HCT116 (cell line): ENCODE data around the gene CTCF. TPM values are rescaled to one million over a fixed set of nuclear protein-coding genes. Genes with fewer than 3 reads are reported as not detected.
A peak's percentile ranks its signal among the peaks of the same experiment; 100 is the strongest.

Experiments
- ATAC-seq: fragments of 200-7000 bp; cut with Tn5 transposase; 2 replicates; pipeline ENCODE4 v1.9.1; 2020; ENCODE audit warnings: mild to moderate bottlenecking, moderate library complexity
- BruUV-seq: library from RNA; stranded (reverse); fragments of 400-500 nt; replicated peaks from 2 replicates; lab custom pipeline; 2021; lab: Mats Ljungman, UMichigan
- CTCF ChIA-PET: fragments of 300-600 bp; sonication (Branson Sonifier 250); formaldehyde crosslinking; loops from one replicate; lab custom pipeline; 2021; ENCODE audit warnings: antibody characterized with exemption; lab: Charles Lee
- POLR2A ChIA-PET: fragments of 300-600, 350-600 bp; sonication (Branson Sonifier 250); formaldehyde crosslinking; loops from one replicate; lab custom pipeline; 2021; ENCODE audit warnings: antibody characterized with exemption; lab: Charles Lee
- RAD21 ChIA-PET, 2 experiments: fragments of 300-600 bp; sonication (Branson Sonifier 250); formaldehyde crosslinking; loops; one replicate each; lab custom pipeline; 2023; ENCODE audit warnings: low total read pairs in 2 of 2; ENCODE audit not compliant: uncharacterized antibody in 2 of 2, unreplicated experiment in 2 of 2, low non-redundant PET in 1 of 2; lab: Charles Lee
- DNase-seq: peaks from one replicate; pipeline ENCODE4 v3.0.0-alpha.2; 2010; ENCODE audit warnings: low read depth, low spot score
- H2AFZ ChIP-seq: fragments of 200-600 bp; shearing (Covaris generic), sonication (generic); 2 replicates; pipeline ENCODE4 v1.6.1; 2017; ENCODE audit warnings: low read depth, mixed run types, mixed read lengths, antibody characterized with exemption, low read length; ENCODE audit not compliant: poor library complexity, severe bottlenecking
- H3K27ac ChIP-seq: 2 replicates; pipeline ENCODE4 v1.5.1; 2012; ENCODE audit warnings: low read depth, low read length
- H3K27me3 ChIP-seq: fragments of 200-600 bp; sonication (generic); 2 replicates; pipeline ENCODE4 v1.6.1; 2016; ENCODE audit warnings: mixed run types, low read length, mixed read lengths; ENCODE audit not compliant: insufficient read depth
- H3K36me3 ChIP-seq, 2 experiments: fragments of 200-500 bp in 1 of 2; fragments of 200-600 bp in 1 of 2; sonication (Bioruptor generic) in 1 of 2; sonication (generic) in 1 of 2; 2 replicates each; pipeline versions ENCODE4 v1.5.1 to v1.6.1; 2014 to 2016; ENCODE audit warnings: low read length in 2 of 2, inconsistent platforms in 1 of 2, mixed read lengths in 1 of 2, mixed run types in 1 of 2; ENCODE audit not compliant: insufficient read depth in 2 of 2, control insufficient read depth in 1 of 2
- H3K4me1 ChIP-seq, 2 experiments: fragments of 200-600 bp in 1 of 2; sonication (generic) in 1 of 2; 2 replicates each; pipeline versions ENCODE4 v1.5.1 to v1.6.1; 2012 to 2017; ENCODE audit warnings: low read length in 2 of 2, inconsistent platforms in 1 of 2, mild to moderate bottlenecking in 1 of 2, mixed read lengths in 1 of 2, mixed run types in 1 of 2, moderate library complexity in 1 of 2; ENCODE audit not compliant: insufficient read depth in 2 of 2, control insufficient read depth in 1 of 2
- H3K4me2 ChIP-seq: fragments of 200-600 bp; sonication (generic); 2 replicates; pipeline ENCODE4 v1.6.1; 2017; ENCODE audit warnings: mixed run types, low read length, mixed read lengths
- H3K4me3 ChIP-seq, 2 experiments: fragments of 200-600 bp in 1 of 2; sonication (generic) in 1 of 2; replicated peaks in 1 of 2; 2 replicates each; pipeline ENCODE4 v1.5.1; 2011 to 2016; ENCODE audit warnings: low read length in 2 of 2, control low read depth in 1 of 2, low read depth in 1 of 2, mild to moderate bottlenecking in 1 of 2, mixed read lengths in 1 of 2, mixed run types in 1 of 2
- H3K79me2 ChIP-seq: fragments of 200-600 bp; sonication (generic); 2 replicates; pipeline ENCODE4 v1.6.1; 2017; ENCODE audit warnings: mild to moderate bottlenecking, mixed run types, low read length, moderate library complexity, mixed read lengths; ENCODE audit not compliant: insufficient read depth
- H3K9ac ChIP-seq: fragments of 200-600 bp; sonication (generic); 2 replicates; pipeline ENCODE4 v1.6.1; 2016; ENCODE audit warnings: low read length, mixed read lengths
- H3K9me2 ChIP-seq: fragments of 200-600 bp; sonication (generic), shearing (Covaris generic); 2 replicates; pipeline ENCODE4 v1.6.1; 2017; ENCODE audit warnings: mixed run types, mild to moderate bottlenecking, moderate library complexity; ENCODE audit not compliant: insufficient read depth
- H3K9me3 ChIP-seq, 2 experiments: fragments of 200-500 bp in 1 of 2; fragments of 200-600 bp in 1 of 2; sonication (Bioruptor generic) in 1 of 2; sonication (generic) in 1 of 2; 2 replicates each; pipeline ENCODE4 v1.6.1; 2014 to 2017; ENCODE audit warnings: low read length in 2 of 2, mixed read lengths in 2 of 2, inconsistent platforms in 1 of 2, low read depth in 1 of 2, mild to moderate bottlenecking in 1 of 2, mixed run types in 1 of 2, moderate library complexity in 1 of 2; ENCODE audit not compliant: control insufficient read depth in 1 of 2, insufficient read depth in 1 of 2
- H4K20me1 ChIP-seq: fragments of 200-600 bp; sonication (generic), shearing (Covaris generic); 2 replicates; pipeline ENCODE4 v1.6.1; 2017; ENCODE audit warnings: mixed run types, mild to moderate bottlenecking, moderate library complexity; ENCODE audit not compliant: insufficient read depth
- JUND ChIP-seq: IDR thresholded peaks from 2 replicates; pipeline ENCODE4 v1.6.1; 2012
- RAD21 ChIP-seq: IDR thresholded peaks from 2 replicates; pipeline ENCODE4 v1.6.1; 2012; ENCODE audit warnings: low read depth, mild to moderate bottlenecking
- SIN3A ChIP-seq: IDR thresholded peaks from 2 replicates; pipeline ENCODE4 v1.6.1; 2012; ENCODE audit warnings: low read depth
- SRF ChIP-seq: IDR thresholded peaks from 2 replicates; pipeline ENCODE4 v1.6.1; 2012; ENCODE audit warnings: low read depth
- ZNF274 ChIP-seq: fragments of 200-500 bp; sonication (Bioruptor generic); IDR thresholded peaks from 2 replicates; pipeline ENCODE4 v1.6.1; 2014; ENCODE audit warnings: mild to moderate bottlenecking, low read depth, low read length, inconsistent platforms
- intact Hi-C: fragments of 100-400 bp; cut with micrococcal nuclease; formaldehyde crosslinking; loops from 2 replicates; pipeline ENCODE4 v1.10.0; 2022
- total RNA-seq: library from RNA; stranded (reverse); gene quantifications from one replicate; pipeline ENCODE4 v1.2.1, GENCODE V29; 2021; ENCODE audit not compliant: unreplicated experiment
- TF ChIP-seq, protein P1 (sequence below), 3 experiments: fragments of 200-600 bp in 1 of 3; sonication (generic) in 1 of 3; IDR thresholded peaks in 2 of 3; conservative IDR thresholded peaks in 1 of 3; 2 replicates each; pipeline ENCODE4 v1.5.1; 2012 to 2017; ENCODE audit warnings: low read depth in 2 of 3, low read length in 2 of 3, antibody characterized with exemption in 1 of 3, borderline replicate concordance in 1 of 3, control low read depth in 1 of 3, mild to moderate bottlenecking in 1 of 3, mixed read lengths in 1 of 3, mixed run types in 1 of 3, moderate library complexity in 1 of 3; ENCODE audit not compliant: insufficient read depth in 1 of 3
- TF ChIP-seq, protein P2 (sequence below): IDR thresholded peaks from 2 replicates; pipeline ENCODE4 v1.6.1; 2012; ENCODE audit warnings: low read depth

Gene CTCF
- total RNA-seq, 1 experiment from 2014 or later: 48.3 TPM

GRCh38 chr16:67668495-67669157 is 106.3 kb downstream of the CTCF start:
- no peaks in the 10 kb centered on the region for H3K9me2 ChIP-seq
- H3K4me3 ChIP-seq: no peak overlapping the region
- H3K9ac ChIP-seq: no peak overlapping the region
- no peaks in the 10 kb centered on the region for H3K27me3 ChIP-seq
- DNase-seq (no peak), ATAC-seq (no peak)
- ChIA-PET CTCF (interaction anchor here (0.6 to 2.7 kb wide), 5 partner anchors 121 to 320 kb away, joined by 3 to 22 read pairs (median 6); partner anchors contain the start of gene ATP6V0D1), POLR2A (no interaction called here), RAD21 (no interaction called here)
- peaks cover 6 to 38% of the 10 kb centered on the region in 2 experiments; a peak in 3 of 4 replicates for H3K4me1 ChIP-seq
- H3K4me2 ChIP-seq: no peak overlapping the region
- no TSS peak for BruUV-seq
- H2AFZ ChIP-seq: no peak overlapping the region
- TF ChIP-seq ZNF274: no peak
- TF ChIP-seq, protein P1, sequence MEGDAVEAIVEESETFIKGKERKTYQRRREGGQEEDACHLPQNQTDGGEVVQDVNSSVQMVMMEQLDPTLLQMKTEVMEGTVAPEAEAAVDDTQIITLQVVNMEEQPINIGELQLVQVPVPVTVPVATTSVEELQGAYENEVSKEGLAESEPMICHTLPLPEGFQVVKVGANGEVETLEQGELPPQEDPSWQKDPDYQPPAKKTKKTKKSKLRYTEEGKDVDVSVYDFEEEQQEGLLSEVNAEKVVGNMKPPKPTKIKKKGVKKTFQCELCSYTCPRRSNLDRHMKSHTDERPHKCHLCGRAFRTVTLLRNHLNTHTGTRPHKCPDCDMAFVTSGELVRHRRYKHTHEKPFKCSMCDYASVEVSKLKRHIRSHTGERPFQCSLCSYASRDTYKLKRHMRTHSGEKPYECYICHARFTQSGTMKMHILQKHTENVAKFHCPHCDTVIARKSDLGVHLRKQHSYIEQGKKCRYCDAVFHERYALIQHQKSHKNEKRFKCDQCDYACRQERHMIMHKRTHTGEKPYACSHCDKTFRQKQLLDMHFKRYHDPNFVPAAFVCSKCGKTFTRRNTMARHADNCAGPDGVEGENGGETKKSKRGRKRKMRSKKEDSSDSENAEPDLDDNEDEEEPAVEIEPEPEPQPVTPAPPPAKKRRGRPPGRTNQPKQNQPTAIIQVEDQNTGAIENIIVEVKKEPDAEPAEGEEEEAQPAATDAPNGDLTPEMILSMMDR (IDR thresholded peaks at IDR 0.05 in 2 of 3, conservative IDR thresholded peaks at IDR 0.05 in 1 of 3; ENCODE audit: borderline replicate concordance in 1 of 3, insufficient read depth in 1 of 3, low read depth in 2 of 3, low read length in 2 of 3): peak in 2 of 3 experiments; percentile 32 to 43; a peak in 3 of 6 replicates
- H3K27ac ChIP-seq: no peak overlapping the region; the same call in 1 of the 2 replicates
- peaks cover 5% of the 10 kb centered on the region; the same call in 1 of the 2 replicates for H3K79me2 ChIP-seq
- no peaks in the 10 kb centered on the region for H3K9me3 ChIP-seq
- no peaks in the 10 kb centered on the region for H3K36me3 ChIP-seq
- intact Hi-C loops: loop anchor here (1.0 to 10.0 kb wide), 4 partner anchors 121 to 714 kb away; no protein-coding TSS in a partner anchor
- no peaks in the 10 kb centered on the region for H4K20me1 ChIP-seq

GRCh38 chr16:67669499-67670101 is 107.3 kb downstream of the CTCF start:
- TF ChIP-seq RAD21 (no peak), JUND (no peak), SIN3A (no peak), SRF (no peak)
- TF ChIP-seq, protein P2, sequence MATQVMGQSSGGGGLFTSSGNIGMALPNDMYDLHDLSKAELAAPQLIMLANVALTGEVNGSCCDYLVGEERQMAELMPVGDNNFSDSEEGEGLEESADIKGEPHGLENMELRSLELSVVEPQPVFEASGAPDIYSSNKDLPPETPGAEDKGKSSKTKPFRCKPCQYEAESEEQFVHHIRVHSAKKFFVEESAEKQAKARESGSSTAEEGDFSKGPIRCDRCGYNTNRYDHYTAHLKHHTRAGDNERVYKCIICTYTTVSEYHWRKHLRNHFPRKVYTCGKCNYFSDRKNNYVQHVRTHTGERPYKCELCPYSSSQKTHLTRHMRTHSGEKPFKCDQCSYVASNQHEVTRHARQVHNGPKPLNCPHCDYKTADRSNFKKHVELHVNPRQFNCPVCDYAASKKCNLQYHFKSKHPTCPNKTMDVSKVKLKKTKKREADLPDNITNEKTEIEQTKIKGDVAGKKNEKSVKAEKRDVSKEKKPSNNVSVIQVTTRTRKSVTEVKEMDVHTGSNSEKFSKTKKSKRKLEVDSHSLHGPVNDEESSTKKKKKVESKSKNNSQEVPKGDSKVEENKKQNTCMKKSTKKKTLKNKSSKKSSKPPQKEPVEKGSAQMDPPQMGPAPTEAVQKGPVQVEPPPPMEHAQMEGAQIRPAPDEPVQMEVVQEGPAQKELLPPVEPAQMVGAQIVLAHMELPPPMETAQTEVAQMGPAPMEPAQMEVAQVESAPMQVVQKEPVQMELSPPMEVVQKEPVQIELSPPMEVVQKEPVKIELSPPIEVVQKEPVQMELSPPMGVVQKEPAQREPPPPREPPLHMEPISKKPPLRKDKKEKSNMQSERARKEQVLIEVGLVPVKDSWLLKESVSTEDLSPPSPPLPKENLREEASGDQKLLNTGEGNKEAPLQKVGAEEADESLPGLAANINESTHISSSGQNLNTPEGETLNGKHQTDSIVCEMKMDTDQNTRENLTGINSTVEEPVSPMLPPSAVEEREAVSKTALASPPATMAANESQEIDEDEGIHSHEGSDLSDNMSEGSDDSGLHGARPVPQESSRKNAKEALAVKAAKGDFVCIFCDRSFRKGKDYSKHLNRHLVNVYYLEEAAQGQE: no peak
- TF ChIP-seq, protein P1 (IDR thresholded peaks at IDR 0.05 in 2 of 3, conservative IDR thresholded peaks at IDR 0.05 in 1 of 3; ENCODE audit: borderline replicate concordance in 1 of 3, insufficient read depth in 1 of 3, low read depth in 2 of 3, low read length in 2 of 3): no peak
- Histone ChIP-seq H3K9me3 (no peaks in the 10 kb centered on the region), H4K20me1 (no peaks in the 10 kb centered on the region), H3K27me3 (no peaks in the 10 kb centered on the region), H3K9ac (no peak overlapping the region), H3K36me3 (no peaks in the 10 kb centered on the region), H3K4me3 (no peak overlapping the region), H3K4me2 (no peak overlapping the region), H3K27ac (no peak overlapping the region), H2AFZ (no peak overlapping the region), H3K79me2 (peaks cover 5% of the 10 kb centered on the region; the same call in 1 of the 2 replicates), H3K9me2 (no peaks in the 10 kb centered on the region), H3K4me1 (peaks cover 6 to 35% of the 10 kb centered on the region in 2 experiments; a peak in 3 of 4 replicates)
- intact Hi-C loops: loop anchor here (5.0 to 10.0 kb wide), 3 partner anchors 138 to 715 kb away; partner anchors contain the start of genes RANBP10 and TSNAXIP1
- CTCF ChIA-PET: interaction anchor here (1.8 to 5.0 kb wide), 2 partner anchors 122 to 148 kb away, joined by 9 to 21 read pairs; no protein-coding TSS in a partner anchor
- ATAC-seq (no peak), DNase-seq (no peak)
- no TSS peak for BruUV-seq
- POLR2A ChIA-PET: no interaction called here
- RAD21 ChIA-PET: no interaction called here
